SK-N-SH (cell line): ENCODE data around the gene SLC24A4. TPM values are rescaled to one million over a fixed set of nuclear protein-coding genes. Genes with fewer than 3 reads are reported as not detected.

ENCODE experiments used
- CTCF ChIA-PET: fragments of 300-600, 350-600 bp; formaldehyde crosslinking; extraction: SDS; loops from one replicate; lab custom pipeline; 2021; lab: Yijun Ruan, JAX
- POLR2A ChIA-PET: fragments of 350-600 bp; sonication (Branson Sonifier 250); formaldehyde crosslinking; extraction: SDS; loops from one replicate; lab custom pipeline; 2020; ENCODE audit warnings: antibody characterized with exemption, inconsistent platforms; lab: Yijun Ruan, JAX
- DNase-seq: peaks from one replicate; pipeline ENCODE4 v3.0.0; 2012
- H2AFZ ChIP-seq: fragments of 200-600 bp; sonication (generic); 2 replicates; pipeline ENCODE4 v1.8.1; 2016; ENCODE audit warnings: antibody characterized with exemption, mild to moderate bottlenecking, low read depth
- H3F3A ChIP-seq: fragments of 200-600 bp; sonication (generic); replicated peaks from 2 replicates; pipeline ENCODE3; 2016; ENCODE audit warnings: antibody characterized with exemption, mild to moderate bottlenecking; ENCODE audit not compliant: insufficient read depth
- H3K27ac ChIP-seq, 2 experiments: fragments of 200-500 bp in 1 of 2; fragments of 200-600 bp in 1 of 2; sonication (Bioruptor generic) in 1 of 2; sonication (generic), shearing (Covaris generic) in 1 of 2; 2 replicates each; pipeline versions ENCODE4 v1.5.1 to v1.6.1; 2014 to 2016; ENCODE audit warnings: low read depth in 2 of 2, inconsistent platforms in 1 of 2, low read length in 1 of 2, mild to moderate bottlenecking in 1 of 2, mixed read lengths in 1 of 2
- H3K27me3 ChIP-seq: fragments of 200-600 bp; sonication (generic), shearing (Covaris generic); 2 replicates; pipeline ENCODE4 v1.6.1; 2016; ENCODE audit warnings: mixed run types; ENCODE audit not compliant: insufficient read depth
- H3K36me3 ChIP-seq, 2 experiments: fragments of 200-500 bp in 1 of 2; fragments of 200-600 bp in 1 of 2; sonication (Bioruptor generic) in 1 of 2; sonication (generic) in 1 of 2; replicated peaks in 1 of 2; 2 replicates each; pipeline versions ENCODE3 to v1.5.1; 2014 to 2016; ENCODE audit warnings: low read length in 1 of 2, mild to moderate bottlenecking in 1 of 2; ENCODE audit not compliant: insufficient read depth in 2 of 2, control insufficient read depth in 1 of 2
- H3K4me1 ChIP-seq, 2 experiments: fragments of 200-500 bp in 1 of 2; fragments of 200-600 bp in 1 of 2; sonication (Bioruptor generic) in 1 of 2; sonication (generic), shearing (Covaris generic) in 1 of 2; 2 replicates each; pipeline versions ENCODE4 v1.5.1 to v1.6.1; 2014 to 2016; ENCODE audit warnings: low read depth in 1 of 2, low read length in 1 of 2, mixed run types in 1 of 2; ENCODE audit not compliant: insufficient read depth in 2 of 2, control insufficient read depth in 1 of 2
- H3K4me2 ChIP-seq: fragments of 200-600 bp; sonication (generic), shearing (Covaris generic); 2 replicates; pipeline ENCODE4 v1.6.1; 2017; ENCODE audit warnings: mixed run types
- H3K4me3 ChIP-seq, 2 experiments: fragments of 200-500 bp in 1 of 2; fragments of 200-600 bp in 1 of 2; sonication (Bioruptor generic) in 1 of 2; sonication (generic), shearing (Covaris generic) in 1 of 2; 2 replicates each; pipeline versions ENCODE4 v1.5.1 to v1.8.1; 2014 to 2016; ENCODE audit warnings: low read depth in 2 of 2, inconsistent platforms in 1 of 2, low read length in 1 of 2, mild to moderate bottlenecking in 1 of 2, mixed read lengths in 1 of 2, moderate library complexity in 1 of 2
- H3K79me2 ChIP-seq: fragments of 200-600 bp; sonication (generic); 2 replicates; pipeline ENCODE4 v1.8.1; 2017; ENCODE audit warnings: mild to moderate bottlenecking; ENCODE audit not compliant: insufficient read depth
- H3K9ac ChIP-seq: fragments of 200-600 bp; sonication (generic); 2 replicates; pipeline ENCODE4 v1.6.1; 2017; ENCODE audit warnings: mixed run types
- H3K9me2 ChIP-seq: fragments of 200-600 bp; sonication (generic); 2 replicates; pipeline ENCODE4 v1.6.1; 2017; ENCODE audit warnings: mixed run types
- H3K9me3 ChIP-seq: fragments of 200-600 bp; sonication (generic); 2 replicates; pipeline ENCODE4 v1.6.1; 2017; ENCODE audit warnings: mixed run types, mild to moderate bottlenecking, moderate library complexity
- H4K20me1 ChIP-seq: fragments of 200-600 bp; sonication (generic); 2 replicates; pipeline ENCODE4 v1.6.1; 2017; ENCODE audit warnings: mild to moderate bottlenecking, mixed run types; ENCODE audit not compliant: insufficient read depth
- EP300 ChIP-seq, 2 experiments: IDR thresholded peaks; 2 replicates each; pipeline versions ENCODE4 v1.4.0 to v1.6.1; 2012; ENCODE audit warnings: borderline replicate concordance in 1 of 2, low read depth in 1 of 2, low read length in 1 of 2
- GABPA ChIP-seq: IDR thresholded peaks from 2 replicates; pipeline ENCODE4 v1.4.0; 2012; ENCODE audit warnings: low read depth, mild to moderate bottlenecking
- MAX ChIP-seq: IDR thresholded peaks from 2 replicates; pipeline ENCODE4 v1.4.0; 2012; ENCODE audit warnings: low read depth
- MEF2A ChIP-seq: IDR thresholded peaks from 2 replicates; pipeline ENCODE4 v1.4.0; 2012; ENCODE audit warnings: low read depth, borderline replicate concordance
- RAD21 ChIP-seq: IDR thresholded peaks from 2 replicates; pipeline ENCODE4 v1.6.1; 2012; ENCODE audit warnings: mild to moderate bottlenecking, low read length
- RXRA ChIP-seq: IDR thresholded peaks from 2 replicates; pipeline ENCODE4 v1.4.0; 2012; ENCODE audit warnings: low read depth, mild to moderate bottlenecking, borderline replicate concordance
- TAF1 ChIP-seq: IDR thresholded peaks from 2 replicates; pipeline ENCODE4 v1.6.1; 2012; ENCODE audit warnings: low read depth, mild to moderate bottlenecking, low read length, moderate library complexity, borderline replicate concordance
- YY1 ChIP-seq: IDR thresholded peaks from 2 replicates; pipeline ENCODE4 v1.4.0; 2012; ENCODE audit warnings: low read depth, mild to moderate bottlenecking
- WGBS: methylation state at CpG from one replicate; pipeline ENCODE4 v1.1.6; 2017; ENCODE audit warnings: low lambda C conversion rate; 5-methylcytosine and 5-hydroxymethylcytosine counted together
- polyA plus RNA-seq, 3 experiments: library from polyadenylated mRNA; depleted of rRNA; stranded (reverse); fragments of >200 nt; gene quantifications; 2 replicates each; pipeline ENCODE4 v1.2.3, GENCODE V29; 2012
- TF ChIP-seq, protein P1 (sequence below): IDR thresholded peaks from 2 replicates; pipeline ENCODE4 v1.6.1; 2012; ENCODE audit warnings: mild to moderate bottlenecking, low read depth, low read length, moderate library complexity

The SLC24A4 gene
- polyA plus RNA-seq, 1 of the 3 experiments (the other 2 are of a cell fraction): 0.07 TPM

DNA sequence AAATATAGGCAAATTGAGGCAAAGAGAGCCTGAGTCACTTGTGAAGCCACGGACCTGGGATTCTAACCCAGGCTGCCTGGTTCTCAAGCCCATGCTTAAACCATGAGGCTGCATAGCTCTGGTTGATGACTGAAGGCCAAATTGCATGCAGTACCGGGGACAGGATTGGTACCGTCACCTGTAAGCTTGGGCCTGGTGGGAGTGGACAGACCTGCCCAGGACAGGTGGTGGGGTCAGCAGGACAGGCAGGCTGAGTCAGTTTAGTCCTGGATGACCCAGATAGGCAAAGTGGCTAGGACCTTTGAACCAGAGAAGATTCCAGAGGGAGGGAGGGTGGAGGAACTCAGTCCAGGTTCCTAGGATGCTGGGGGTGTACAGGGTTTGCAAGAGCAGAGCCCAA is 216.5 kb downstream of the SLC24A4 start:
- H4K20me1 ChIP-seq: no peaks in the 10 kb centered on the region
- peak overlapping the region; percentile 72 for H3K4me2 ChIP-seq
- no peaks in the 10 kb centered on the region for H3K27me3 ChIP-seq
- H3K4me3 ChIP-seq: no peak overlapping the region
- peak overlapping the region; percentile 88 to 97; a peak in 3 of 4 replicates for H3K27ac ChIP-seq
- DNase-seq: no peak
- no peak overlapping the region for H2AFZ ChIP-seq
- WGBS: 83% methylated on average over 2 of the region's 3 CpGs
- no peak for TF ChIP-seq RAD21
- TF ChIP-seq RXRA: no peak
- TF ChIP-seq, protein P1, sequence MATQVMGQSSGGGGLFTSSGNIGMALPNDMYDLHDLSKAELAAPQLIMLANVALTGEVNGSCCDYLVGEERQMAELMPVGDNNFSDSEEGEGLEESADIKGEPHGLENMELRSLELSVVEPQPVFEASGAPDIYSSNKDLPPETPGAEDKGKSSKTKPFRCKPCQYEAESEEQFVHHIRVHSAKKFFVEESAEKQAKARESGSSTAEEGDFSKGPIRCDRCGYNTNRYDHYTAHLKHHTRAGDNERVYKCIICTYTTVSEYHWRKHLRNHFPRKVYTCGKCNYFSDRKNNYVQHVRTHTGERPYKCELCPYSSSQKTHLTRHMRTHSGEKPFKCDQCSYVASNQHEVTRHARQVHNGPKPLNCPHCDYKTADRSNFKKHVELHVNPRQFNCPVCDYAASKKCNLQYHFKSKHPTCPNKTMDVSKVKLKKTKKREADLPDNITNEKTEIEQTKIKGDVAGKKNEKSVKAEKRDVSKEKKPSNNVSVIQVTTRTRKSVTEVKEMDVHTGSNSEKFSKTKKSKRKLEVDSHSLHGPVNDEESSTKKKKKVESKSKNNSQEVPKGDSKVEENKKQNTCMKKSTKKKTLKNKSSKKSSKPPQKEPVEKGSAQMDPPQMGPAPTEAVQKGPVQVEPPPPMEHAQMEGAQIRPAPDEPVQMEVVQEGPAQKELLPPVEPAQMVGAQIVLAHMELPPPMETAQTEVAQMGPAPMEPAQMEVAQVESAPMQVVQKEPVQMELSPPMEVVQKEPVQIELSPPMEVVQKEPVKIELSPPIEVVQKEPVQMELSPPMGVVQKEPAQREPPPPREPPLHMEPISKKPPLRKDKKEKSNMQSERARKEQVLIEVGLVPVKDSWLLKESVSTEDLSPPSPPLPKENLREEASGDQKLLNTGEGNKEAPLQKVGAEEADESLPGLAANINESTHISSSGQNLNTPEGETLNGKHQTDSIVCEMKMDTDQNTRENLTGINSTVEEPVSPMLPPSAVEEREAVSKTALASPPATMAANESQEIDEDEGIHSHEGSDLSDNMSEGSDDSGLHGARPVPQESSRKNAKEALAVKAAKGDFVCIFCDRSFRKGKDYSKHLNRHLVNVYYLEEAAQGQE: no peak
- TF ChIP-seq MEF2A: no peak
- no peak for TF ChIP-seq GABPA
- TF ChIP-seq YY1: no peak
- TF ChIP-seq, all 33 proteins: peak for 0
- ChIA-PET CTCF (no interaction called here), POLR2A (no interaction called here)
- H3K9ac ChIP-seq: no peak overlapping the region
- no peaks in the 10 kb centered on the region for H3K9me2 ChIP-seq
- H3K9me3 ChIP-seq: no peaks in the 10 kb centered on the region
- H3F3A ChIP-seq: peaks cover 35% of the 10 kb centered on the region
- H3K79me2 ChIP-seq: peaks cover 64% of the 10 kb centered on the region
- H3K36me3 ChIP-seq: no peaks in the 10 kb centered on the region
- H3K4me1 ChIP-seq: peaks cover 0 to 22% of the 10 kb centered on the region in 2 experiments; a peak in 3 of 4 replicates

DNA sequence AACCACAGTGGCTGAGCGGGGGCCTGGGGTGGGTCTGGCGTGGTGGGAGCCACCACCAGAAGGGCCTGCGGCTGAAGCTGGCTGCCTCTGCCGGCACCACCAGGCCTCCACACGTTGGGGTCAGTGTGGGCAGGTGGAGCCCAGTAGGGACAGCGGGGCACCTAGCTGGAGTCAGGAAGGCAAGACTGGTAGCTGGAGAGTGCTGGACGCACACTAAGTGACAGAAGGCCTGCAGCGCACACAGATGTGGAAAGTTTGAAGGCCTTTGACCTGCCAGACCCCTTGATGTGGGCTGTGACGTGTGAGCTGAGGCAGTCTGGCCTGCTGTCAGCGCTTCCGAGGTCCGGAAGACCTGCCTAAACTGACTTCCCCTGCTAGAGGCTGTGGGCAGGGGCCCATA is 216.9 kb downstream of the SLC24A4 start:
- H3K9me2 ChIP-seq: no peaks in the 10 kb centered on the region
- H3K79me2 ChIP-seq: peaks cover 67% of the 10 kb centered on the region
- H4K20me1 ChIP-seq: no peaks in the 10 kb centered on the region
- ChIA-PET POLR2A (no interaction called here), CTCF (no interaction called here)
- peak overlapping the region in 1 of 2 experiments; percentile 6; a peak in 1 of 4 replicates for H3K4me3 ChIP-seq
- no peak for TF ChIP-seq MAX
- TF ChIP-seq EP300 (IDR thresholded peaks at IDR 0.05; ENCODE audit: borderline replicate concordance in 1 of 2, low read depth in 1 of 2, low read length in 1 of 2): no peak
- TF ChIP-seq TAF1: no peak
- DNase-seq: no peak
- H3K9me3 ChIP-seq: no peaks in the 10 kb centered on the region
- WGBS: 65% methylated on average over 11 of the region's 12 CpGs
- H3F3A ChIP-seq: peaks cover 32% of the 10 kb centered on the region
- H3K9ac ChIP-seq: peak overlapping the region; percentile 63
- H3K36me3 ChIP-seq: no peaks in the 10 kb centered on the region
- peak overlapping the region; percentile 72 for H3K4me2 ChIP-seq
- peaks cover 0 to 22% of the 10 kb centered on the region in 2 experiments; a peak in 3 of 4 replicates for H3K4me1 ChIP-seq
- H3K27me3 ChIP-seq: no peaks in the 10 kb centered on the region
- H2AFZ ChIP-seq: no peak overlapping the region
- H3K27ac ChIP-seq: peak overlapping the region; percentile 88 to 97
